PC-9 (cell line): ENCODE results near the gene PAK4. TPM values are rescaled to one million over a fixed set of nuclear protein-coding genes. Genes with fewer than 3 reads are reported as not detected.

ENCODE experiments used
- BruUV-seq: library from RNA; stranded (reverse); fragments of 400-500 nt; replicated peaks from 2 replicates; lab custom pipeline; 2021; lab: Mats Ljungman, UMichigan
- CTCF ChIA-PET: fragments of 300-600 bp; sonication (Branson Sonifier 250); formaldehyde crosslinking; loops from one replicate; lab custom pipeline; 2022; ENCODE audit warnings: antibody characterized with exemption; lab: Charles Lee
- POLR2A ChIA-PET: fragments of 300-600 bp; sonication (Branson Sonifier 250); formaldehyde crosslinking; loops from one replicate; lab custom pipeline; 2022; ENCODE audit warnings: antibody characterized with exemption; ENCODE audit not compliant: unreplicated experiment; lab: Charles Lee
- DNase-seq, 2 experiments: peaks; one replicate each; pipeline versions ENCODE4 v3.0.0 to v3.0.0-alpha.2; 2015 to 2022; ENCODE audit warnings: mixed read lengths in 1 of 2
- H2AFZ ChIP-seq: fragments of 200-600 bp; sonication (generic); 2 replicates; pipeline ENCODE4 v1.8.1; 2017; ENCODE audit warnings: antibody characterized with exemption
- H3F3A ChIP-seq: fragments of 200-600 bp; sonication (generic); 2 replicates; pipeline ENCODE4 v1.8.1; 2017; ENCODE audit warnings: antibody characterized with exemption, mild to moderate bottlenecking, low read depth; ENCODE audit not compliant: insufficient read depth
- H3K27ac ChIP-seq: fragments of 200-600 bp; sonication (generic); 2 replicates; pipeline ENCODE4 v1.6.1; 2016; ENCODE audit warnings: mixed run types
- H3K27me3 ChIP-seq: fragments of 200-600 bp; sonication (generic); 2 replicates; pipeline ENCODE4 v1.6.1; 2016; ENCODE audit warnings: low read depth, mixed run types; ENCODE audit not compliant: insufficient read depth
- H3K36me3 ChIP-seq: fragments of 200-600 bp; sonication (generic); 2 replicates; pipeline ENCODE4 v1.6.1; 2016; ENCODE audit warnings: low read depth, mixed run types
- H3K4me1 ChIP-seq: fragments of 200-600 bp; sonication (generic); replicated peaks from 2 replicates; pipeline ENCODE4 v1.6.1; 2016; ENCODE audit warnings: mixed run types; ENCODE audit not compliant: insufficient read depth
- H3K4me2 ChIP-seq: fragments of 200-600 bp; sonication (generic); 2 replicates; pipeline ENCODE4 v1.6.1; 2017; ENCODE audit warnings: mixed run types
- H3K4me3 ChIP-seq: fragments of 200-600 bp; sonication (generic); 2 replicates; pipeline ENCODE4 v1.6.1; 2016; ENCODE audit warnings: mixed run types
- H3K79me2 ChIP-seq: fragments of 200-600 bp; sonication (generic); 2 replicates; pipeline ENCODE4 v1.6.1; 2017; ENCODE audit warnings: low read depth, mixed run types
- H3K9me2 ChIP-seq: fragments of 200-600 bp; sonication (generic); 2 replicates; pipeline ENCODE4 v1.8.1; 2017; ENCODE audit warnings: mild to moderate bottlenecking; ENCODE audit not compliant: insufficient read depth
- H3K9me3 ChIP-seq: fragments of 200-600 bp; sonication (generic); 2 replicates; pipeline ENCODE4 v1.8.1; 2016; ENCODE audit warnings: low read depth; ENCODE audit not compliant: insufficient read depth
- H4K20me1 ChIP-seq: fragments of 200-600 bp; sonication (generic); 2 replicates; pipeline ENCODE4 v1.8.1; 2017; ENCODE audit not compliant: insufficient read depth
- CTCF ChIP-seq: fragments of 200-600 bp; sonication (generic); conservative IDR thresholded peaks from 2 replicates; pipeline ENCODE4 v1.6.1; 2017; ENCODE audit warnings: mixed run types, antibody characterized with exemption, mild to moderate bottlenecking, moderate library complexity
- EZH2 ChIP-seq: fragments of 200-600 bp; sonication (generic); IDR thresholded peaks from 2 replicates; pipeline ENCODE4 v1.8.0; 2017; ENCODE audit warnings: antibody characterized with exemption, low read depth
- intact Hi-C: fragments of 100-400 bp; cut with micrococcal nuclease; formaldehyde crosslinking; loops from one replicate; pipeline ENCODE4 v1.10.0; 2022; ENCODE audit not compliant: unreplicated experiment
- total RNA-seq: library from RNA; stranded (reverse); gene quantifications from 2 replicates; pipeline ENCODE4 v1.2.3, GENCODE V29; 2021

The PAK4 gene
- total RNA-seq, 1 experiment from 2014 or later, result 77.8 TPM

- no TSS peak for BruUV-seq
- Histone ChIP-seq H3K27ac (no peak overlapping the region), H3F3A (peaks cover 37% of the 10 kb centered on the region; the same call in 1 of the 2 replicates), H3K9me3 (no peaks in the 10 kb centered on the region), H3K4me1 (peaks cover 43% of the 10 kb centered on the region), H3K9me2 (no peaks in the 10 kb centered on the region), H3K4me3 (no peak overlapping the region), H2AFZ (no peak overlapping the region), H4K20me1 (peaks cover 55% of the 10 kb centered on the region), H3K79me2 (peaks cover 70% of the 10 kb centered on the region), H3K4me2 (no peak overlapping the region), H3K36me3 (no peaks in the 10 kb centered on the region), H3K27me3 (no peaks in the 10 kb centered on the region)
- intact Hi-C loops, result no loop called here
- CTCF ChIA-PET, result no interaction called here
- POLR2A ChIA-PET, result no interaction called here
- DNase-seq, result no peak
- TF ChIP-seq EZH2 (no peak), CTCF (no peak)
These were observed 32.4 kb downstream of the PAK4 start for GRCh38 chr19:39157997-39158389.

GRCh38 chr19:39158646-39159260, 33.2 kb downstream of the PAK4 start:
- peaks cover 57% of the 10 kb centered on the region for H4K20me1 ChIP-seq
- peaks cover 30% of the 10 kb centered on the region; the same call in 1 of the 2 replicates for H3F3A ChIP-seq
- ChIA-PET CTCF (no interaction called here), POLR2A (no interaction called here)
- no peaks in the 10 kb centered on the region for H3K27me3 ChIP-seq
- no TSS peak for BruUV-seq
- H3K4me3 ChIP-seq, result no peak overlapping the region
- DNase-seq, result no peak
- no peaks in the 10 kb centered on the region for H3K9me2 ChIP-seq
- H3K4me1 ChIP-seq, result peaks cover 37% of the 10 kb centered on the region
- H3K9me3 ChIP-seq, result no peaks in the 10 kb centered on the region
- H3K36me3 ChIP-seq, result no peaks in the 10 kb centered on the region
- H3K4me2 ChIP-seq, result no peak overlapping the region
- H2AFZ ChIP-seq, result no peak overlapping the region
- peaks cover 62% of the 10 kb centered on the region for H3K79me2 ChIP-seq
- intact Hi-C loops, result no loop called here
- no peak overlapping the region for H3K27ac ChIP-seq
- no peak for TF ChIP-seq EZH2
- no peak for TF ChIP-seq CTCF

- H3K27ac ChIP-seq, result no peak overlapping the region
These were observed 34.9 kb downstream of the PAK4 start for GRCh38 chr19:39160523-39160861.

More at GRCh38 chr19:39160523-39160861, 34.9 kb downstream of the PAK4 start:
- H3K9me3 ChIP-seq, result no peaks in the 10 kb centered on the region
- peaks cover 21% of the 10 kb centered on the region for H3K4me1 ChIP-seq
- no peaks in the 10 kb centered on the region for H3K27me3 ChIP-seq
- no peaks in the 10 kb centered on the region for H3K9me2 ChIP-seq
- BruUV-seq, result no TSS peak
- DNase-seq, result no peak
- POLR2A ChIA-PET, result no interaction called here
- no peak overlapping the region for H2AFZ ChIP-seq
- peaks cover 48% of the 10 kb centered on the region for H4K20me1 ChIP-seq
- peaks cover 55% of the 10 kb centered on the region for H3K79me2 ChIP-seq
- intact Hi-C loops, result no loop called here
- no peak overlapping the region for H3K4me2 ChIP-seq
- peaks cover 13% of the 10 kb centered on the region; the same call in 1 of the 2 replicates for H3F3A ChIP-seq
- H3K4me3 ChIP-seq, result no peak overlapping the region
- H3K36me3 ChIP-seq, result no peaks in the 10 kb centered on the region
- TF ChIP-seq CTCF (no peak), EZH2 (no peak)
- CTCF ChIA-PET, result no interaction called here
